Midbrain (tissue), 1 donor: Measurements from ENCODE around the gene KDELR1.

Experiments used
- DNase-seq: peaks from one replicate; lab custom pipeline; 2025; lab: John Stamatoyannopoulos, UW

Gene KDELR1

DNA sequence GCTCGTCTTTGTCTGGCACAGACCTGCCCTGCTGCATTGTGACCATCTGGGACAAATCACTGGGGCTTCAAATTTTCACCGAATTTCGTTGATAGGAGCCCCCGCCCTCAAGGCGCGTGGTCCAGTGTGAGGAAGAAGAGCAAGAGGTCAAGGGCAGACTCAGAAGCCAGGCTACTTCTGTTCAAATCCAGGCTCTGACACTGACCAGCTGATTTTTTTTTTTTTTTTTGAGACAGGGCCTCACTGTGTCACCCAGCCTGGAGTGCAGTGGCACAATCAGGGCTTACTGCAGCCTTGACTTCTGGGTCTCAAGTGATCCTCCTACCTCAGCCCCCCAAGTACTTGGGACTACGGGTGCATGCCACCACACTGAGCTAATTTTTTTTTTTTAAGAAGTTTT is 20.0 kb downstream of the KDELR1 start:
- DNase-seq = no peak

DNA sequence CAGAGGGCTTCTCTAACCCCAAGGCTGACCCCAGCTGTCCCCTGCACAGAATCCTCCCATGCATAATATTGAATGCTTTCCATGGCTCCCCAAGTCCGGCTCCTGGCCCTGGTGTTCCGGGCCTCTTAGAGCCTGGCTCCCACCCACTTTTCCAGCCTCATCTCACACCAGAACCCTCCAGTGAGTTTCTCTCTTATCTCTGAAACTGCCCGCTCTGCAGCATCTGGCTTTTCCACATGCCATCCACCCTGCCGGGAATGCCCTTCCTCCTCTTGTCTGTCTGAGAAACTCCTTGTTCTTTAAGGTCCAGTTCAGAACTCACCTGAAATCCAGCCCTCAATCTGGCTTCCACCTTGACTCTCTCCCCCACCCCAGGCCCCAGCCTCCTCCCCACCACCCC is 20.4 kb downstream of the KDELR1 start:
- DNase-seq = no peak

DNA sequence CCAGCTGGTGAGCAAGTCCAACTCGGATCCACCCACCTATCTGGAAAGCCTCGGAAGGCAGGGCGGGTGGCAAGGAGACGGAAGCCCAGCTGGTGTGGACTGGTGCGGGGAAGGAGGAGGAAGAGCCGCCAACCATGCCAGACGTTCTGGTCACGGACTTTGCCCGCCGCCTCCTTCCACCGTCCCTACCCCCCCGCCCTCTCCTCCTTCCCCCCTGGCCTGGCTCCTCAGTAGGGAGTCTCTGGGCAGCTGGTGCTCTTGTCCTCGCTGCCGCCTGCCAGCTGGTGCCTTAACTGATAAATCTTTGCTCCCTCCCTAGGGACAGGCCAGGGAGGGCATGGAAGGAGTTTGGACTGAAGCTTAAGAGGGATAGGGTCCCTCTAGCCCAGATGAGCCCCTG is 22.4 kb downstream of the KDELR1 start:
- no peak for DNase-seq

DNA sequence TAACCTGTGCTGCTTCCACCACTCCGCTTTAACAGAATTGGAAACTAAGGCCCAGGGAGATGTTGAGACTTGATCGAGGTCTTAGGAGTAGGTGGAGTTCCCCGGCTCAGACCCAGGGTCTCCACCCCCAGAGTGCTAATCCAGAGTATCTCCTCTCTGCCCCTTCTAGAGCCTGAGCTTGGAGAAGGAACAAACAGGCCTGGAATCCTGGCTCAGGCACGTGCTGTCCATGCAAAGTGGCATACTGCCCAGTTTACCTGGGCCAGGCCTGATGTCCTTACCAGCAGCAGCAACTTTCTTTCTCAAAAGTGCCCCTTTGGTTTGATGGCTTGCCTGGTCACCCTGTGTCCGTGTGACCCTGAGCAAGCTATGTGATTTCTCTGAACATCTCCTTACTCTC is 23.5 kb downstream of the KDELR1 start:
- no peak for DNase-seq

DNA sequence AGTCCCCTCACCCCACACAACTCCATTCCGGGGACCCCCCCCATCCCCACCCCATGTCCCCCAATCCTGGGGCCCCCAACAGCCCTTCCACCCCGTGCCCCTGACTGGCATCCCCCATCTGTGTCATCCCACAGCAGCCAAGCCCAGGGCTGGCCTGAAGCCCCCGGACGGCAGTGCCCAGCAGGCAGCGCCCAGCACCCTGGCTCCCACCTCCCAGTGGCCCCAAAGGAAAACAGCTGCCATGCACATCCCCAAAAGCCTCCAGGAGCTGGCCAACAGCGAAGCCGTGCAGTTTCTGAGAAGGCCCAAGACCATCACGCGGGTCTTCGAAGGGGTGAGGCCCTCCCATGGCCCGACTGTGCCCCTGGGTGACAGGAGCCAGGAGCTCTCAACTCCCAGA is 25.7 kb downstream of the KDELR1 start:
- no peak for DNase-seq

DNA sequence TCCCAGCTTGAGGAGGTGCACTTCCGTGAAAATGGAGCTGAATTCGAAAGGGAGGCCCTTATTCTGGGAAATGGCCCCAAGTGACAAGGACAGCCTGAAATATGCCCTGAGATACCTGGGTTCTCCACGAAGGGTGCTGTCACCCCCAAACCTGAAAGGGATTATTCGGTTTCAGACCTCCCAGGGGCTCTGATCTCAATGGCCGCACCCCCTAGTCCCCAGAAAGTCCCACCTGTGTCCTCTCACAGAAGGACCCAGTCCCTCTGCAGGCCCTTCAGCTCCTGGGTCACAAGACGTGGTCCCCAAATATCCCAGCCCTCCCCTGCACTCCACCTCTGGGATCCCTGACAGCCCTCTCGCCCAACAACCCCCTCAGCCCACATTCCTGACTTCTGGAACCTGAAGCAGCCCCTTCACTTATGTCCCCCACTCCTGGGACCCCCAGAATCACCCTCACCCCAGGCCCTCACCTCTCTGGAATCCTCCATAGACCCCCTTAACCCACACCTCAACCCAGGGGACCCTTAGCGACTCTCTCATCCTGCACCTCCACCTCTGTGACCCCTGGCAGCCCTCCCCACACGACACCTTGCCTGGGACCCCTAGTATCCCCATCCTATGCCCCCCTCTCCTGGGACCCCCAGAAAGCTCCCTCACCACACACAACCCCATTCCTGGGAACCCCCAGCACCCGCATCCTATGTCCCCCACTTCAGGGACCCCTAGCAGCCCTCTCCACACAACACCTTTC is 26.6 kb downstream of the KDELR1 start:
- no peak for DNase-seq

DNA sequence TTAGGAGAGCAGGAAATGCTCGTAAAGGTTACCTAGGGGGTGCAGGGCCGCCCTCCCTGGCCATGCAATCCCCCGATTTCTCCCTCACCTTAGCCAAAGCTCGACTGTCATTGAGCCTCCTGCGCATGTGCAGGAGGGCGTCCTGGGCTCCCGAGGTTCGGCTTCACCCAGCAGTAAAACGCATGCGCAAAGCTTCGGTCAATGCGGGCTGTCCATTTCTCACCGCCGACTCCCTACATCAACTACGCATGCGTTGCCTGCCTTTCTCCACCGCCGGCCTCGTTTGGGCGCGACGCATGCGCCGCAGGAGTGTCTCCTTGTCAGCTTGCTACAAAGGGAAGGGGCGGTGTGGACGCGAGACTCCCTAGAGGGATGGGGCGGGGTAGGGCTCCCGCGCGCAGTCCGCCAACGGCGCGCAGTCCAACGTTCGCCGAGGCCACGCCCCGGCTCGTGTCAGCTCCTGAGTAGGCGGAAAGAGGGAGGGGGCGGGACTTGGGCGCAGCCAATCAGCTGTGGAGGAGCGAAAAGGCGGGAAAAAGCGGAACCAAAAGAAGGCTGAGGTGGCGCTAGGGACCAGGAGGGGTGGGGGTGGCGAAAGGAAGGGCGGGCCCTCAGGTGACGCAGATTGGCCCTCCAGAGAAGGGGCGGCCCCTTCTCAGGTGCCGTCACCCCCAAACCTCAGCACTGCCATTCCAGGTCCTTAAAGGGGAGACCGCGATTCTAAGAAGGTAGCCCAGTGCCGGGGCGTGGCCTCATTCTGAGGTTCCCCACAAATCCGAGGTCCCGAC is 27.3 kb downstream of the KDELR1 start, which contains the start of the genes SYNGR4 and TMEM143:
SYNGR4 (plus strand) TSS at position 558 of the 788 bp plus-strand sequence. CDS start 1,476 bp downstream, outside the sequence.
TMEM143 (minus strand) TSS at position 131 of the 788 bp plus-strand sequence; CDS start at position 111, 20 bp downstream.
- peak; percentile 100 for DNase-seq

DNA sequence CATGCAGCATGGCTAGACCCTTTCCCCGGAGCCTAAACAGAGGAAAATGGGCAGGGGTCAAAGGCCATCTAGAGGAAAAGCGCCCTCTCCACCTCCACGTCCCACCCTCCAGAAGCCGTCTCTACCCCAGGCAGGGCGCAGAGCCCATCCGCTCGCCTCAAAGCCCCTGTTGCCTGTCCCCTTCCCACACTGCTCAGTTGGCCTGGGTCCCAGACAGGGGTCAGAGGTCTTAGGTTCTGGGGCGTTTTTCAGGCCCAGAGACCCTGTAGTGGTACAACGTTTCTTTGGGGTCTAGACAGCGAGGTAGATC is 27.9 kb downstream of the KDELR1 start:
- no peak for DNase-seq

DNA sequence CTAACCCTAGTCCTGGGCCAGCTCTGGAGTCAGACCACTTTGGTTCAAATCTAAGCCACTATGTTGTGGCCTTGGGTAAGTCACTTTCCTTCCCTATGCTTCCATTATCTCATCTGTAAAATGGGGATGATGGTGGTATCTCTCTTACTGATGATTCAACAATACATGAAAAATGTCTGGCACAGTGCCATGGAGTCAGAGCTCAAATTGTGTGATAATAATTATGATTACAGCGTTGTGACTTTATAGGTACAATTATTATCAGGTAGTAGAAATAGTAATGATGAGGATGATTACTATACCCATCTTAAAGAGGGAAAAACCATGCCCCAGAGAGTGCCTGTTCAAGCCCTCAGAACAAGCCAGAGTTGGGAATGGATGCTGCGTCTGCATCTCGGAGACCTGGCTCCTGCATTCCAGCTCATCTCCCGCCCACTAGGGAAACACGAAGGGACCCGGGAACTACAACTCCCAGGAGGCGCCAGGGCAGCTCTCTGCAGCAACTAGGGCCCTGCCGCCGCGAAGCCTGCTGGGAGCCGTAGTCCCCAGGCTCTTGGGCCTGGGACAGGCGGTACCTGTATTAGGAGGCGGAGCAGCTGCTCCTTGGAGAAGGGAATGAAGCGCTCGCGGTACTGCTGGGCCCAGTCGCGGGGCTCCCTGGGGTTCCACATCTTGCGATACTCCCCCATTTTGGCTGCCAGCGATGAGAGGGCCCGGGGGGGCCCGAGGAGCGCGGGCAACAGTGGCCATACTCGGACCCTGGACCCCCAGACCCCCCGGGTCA is 28.4 kb downstream of the KDELR1 start:
- DNase-seq = peak; percentile 93

DNA sequence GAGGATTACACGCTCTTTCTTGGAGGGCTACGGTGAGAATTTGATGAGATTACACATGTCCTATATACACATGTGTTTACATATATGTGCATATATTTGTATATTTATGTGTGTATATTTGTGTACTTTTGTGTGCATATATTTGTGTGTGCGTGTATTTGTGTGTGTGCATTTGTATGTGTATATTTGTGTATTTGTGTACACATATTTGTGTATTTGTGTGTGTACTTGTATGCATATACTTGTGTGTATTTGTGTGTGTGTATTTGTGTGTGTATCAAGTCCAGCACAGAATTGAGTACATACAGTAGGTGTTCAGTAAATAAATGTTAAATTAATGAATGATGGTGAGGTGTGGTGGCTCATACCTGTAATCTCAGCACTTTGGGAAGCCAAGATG is 29.4 kb downstream of the KDELR1 start:
- DNase-seq = no peak

DNA sequence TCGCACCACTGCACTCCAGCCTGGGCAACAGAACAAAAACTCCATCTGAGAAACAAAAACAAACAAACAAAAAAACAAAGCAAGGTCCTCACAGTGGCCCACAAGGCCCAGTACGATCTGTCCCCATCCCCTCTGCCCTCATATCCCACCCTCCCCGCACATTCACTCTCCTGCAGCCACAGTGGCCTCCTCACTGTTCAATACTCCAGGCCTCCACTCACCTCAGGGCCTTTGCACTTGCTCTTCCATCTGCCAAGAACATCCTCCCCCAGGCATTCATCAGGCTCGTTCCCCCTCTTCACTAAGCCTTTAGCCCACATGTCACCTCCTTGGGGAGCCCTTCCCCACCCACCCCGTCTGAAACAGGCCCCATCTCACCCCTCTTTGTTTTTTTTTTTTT is 32.2 kb downstream of the KDELR1 start:
- no peak for DNase-seq

DNA sequence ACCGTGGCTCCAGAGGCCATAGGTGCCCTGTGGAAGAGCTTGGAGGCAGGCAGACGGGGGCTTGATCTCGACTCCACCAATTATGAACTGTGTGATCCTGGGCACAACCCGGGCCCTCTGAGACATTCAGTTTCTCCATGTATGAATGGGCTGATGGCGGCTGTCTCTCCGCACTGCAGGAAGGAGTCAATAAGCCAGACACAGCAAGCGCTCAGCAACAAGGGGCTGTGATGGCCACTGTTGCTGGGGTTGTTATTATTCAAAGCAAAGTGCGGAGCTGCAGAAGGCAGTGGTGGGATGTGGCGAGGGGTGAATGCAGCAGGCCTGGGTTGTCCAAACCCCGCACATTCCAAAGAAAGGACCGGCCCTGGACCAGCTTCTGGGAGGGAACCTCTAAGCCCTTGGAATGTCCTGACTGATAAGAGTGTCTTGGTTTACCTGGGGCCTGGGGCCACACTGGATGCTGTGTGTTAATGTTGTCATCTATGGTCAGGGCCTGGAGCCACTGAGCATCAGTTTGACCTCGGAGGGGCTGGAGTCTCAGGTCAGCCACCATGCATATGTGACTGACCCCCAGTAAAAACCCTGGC is 35.9 kb downstream of the KDELR1 start:
- DNase-seq = no peak

DNA sequence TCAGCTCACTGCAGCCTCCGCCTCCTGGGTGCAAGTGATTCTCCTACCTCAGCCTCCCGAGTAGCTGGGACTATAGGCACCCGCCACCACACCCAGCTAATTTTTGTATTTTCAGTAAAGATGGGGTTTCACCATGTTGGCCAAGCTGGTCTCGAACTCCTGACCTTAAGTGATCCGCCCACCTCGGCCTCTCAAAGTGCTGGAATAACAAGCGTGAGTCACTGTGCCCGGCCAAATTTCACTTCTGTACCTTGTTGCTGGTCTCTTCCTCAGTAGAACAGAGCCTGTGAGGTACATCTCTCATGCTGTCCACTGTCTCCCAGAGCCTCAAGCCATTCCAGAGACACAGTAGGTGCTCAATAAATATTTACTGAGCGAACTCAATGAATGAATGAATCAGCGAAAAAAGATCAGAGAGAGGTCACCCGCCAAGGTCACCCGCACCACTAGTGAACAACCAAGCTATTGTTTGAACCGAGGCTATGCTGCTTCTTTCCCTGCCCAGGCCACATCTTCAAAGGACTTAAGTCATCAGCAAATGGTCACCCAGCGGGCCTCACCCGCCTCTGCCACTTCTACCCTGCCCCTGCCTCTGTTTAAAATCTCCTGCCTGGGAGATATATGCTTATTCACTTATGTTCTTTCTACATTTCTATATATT is 36.9 kb downstream of the KDELR1 start:
- DNase-seq = no peak

DNA sequence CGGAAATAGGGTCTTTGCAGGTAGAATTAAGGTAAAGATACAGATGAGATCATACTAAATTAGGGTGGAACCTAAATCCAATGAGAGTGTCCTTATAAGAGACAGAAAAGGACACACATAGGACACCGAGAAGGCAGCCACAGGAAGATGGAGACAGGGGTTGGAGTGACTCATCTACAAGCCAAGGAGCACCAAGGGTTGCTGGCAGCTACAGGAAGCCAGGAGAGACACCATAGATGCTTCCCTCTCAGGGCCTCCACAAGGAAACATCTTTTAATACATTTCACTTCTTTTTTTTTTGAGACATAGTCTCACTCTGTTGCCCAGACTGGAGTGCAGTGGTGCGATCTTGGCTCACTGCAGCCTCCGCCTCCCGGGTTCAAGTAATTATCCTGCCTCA is 37.7 kb downstream of the KDELR1 start:
- DNase-seq = no peak

DNA sequence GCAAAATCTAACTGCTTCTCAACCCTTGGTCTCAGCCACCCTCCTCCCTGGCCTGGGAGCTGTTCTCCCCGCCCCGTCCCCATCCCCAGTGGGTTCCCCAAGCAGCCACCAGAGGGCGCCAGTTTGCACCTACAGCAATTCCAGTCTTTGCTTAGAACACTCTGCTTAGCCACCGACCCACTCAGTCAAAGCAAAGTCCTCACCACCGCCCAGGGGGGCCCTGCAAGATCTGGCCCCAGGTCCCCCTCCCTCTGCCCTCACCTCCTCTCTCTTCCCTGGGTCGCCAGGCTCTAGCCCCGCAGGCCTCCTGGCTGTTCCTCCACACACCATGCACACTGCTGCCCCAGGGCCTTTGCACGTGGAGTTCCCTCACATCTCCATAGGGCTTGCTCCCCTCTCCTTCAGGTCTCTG is 40.0 kb downstream of the KDELR1 start:
- DNase-seq = peak; percentile 49

DNA sequence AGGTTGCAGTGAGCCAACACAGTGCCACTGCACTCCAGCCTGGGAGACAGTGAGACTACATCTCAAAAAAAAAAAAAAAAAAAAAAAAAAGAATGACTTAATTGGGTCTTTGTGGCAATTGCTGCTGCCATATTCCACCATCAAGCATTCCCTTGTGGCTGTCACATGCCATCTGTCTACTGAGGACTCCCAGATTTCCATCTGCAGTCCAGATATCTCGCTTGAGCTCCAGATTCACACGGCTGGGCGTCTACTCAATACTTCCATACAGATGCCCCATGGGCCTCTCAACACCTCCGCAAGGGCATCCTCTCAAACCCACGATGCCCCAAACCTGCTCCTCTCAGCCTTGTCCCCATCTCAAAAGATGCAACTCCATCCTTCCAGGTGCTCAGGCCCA is 40.5 kb downstream of the KDELR1 start:
- no peak for DNase-seq

DNA sequence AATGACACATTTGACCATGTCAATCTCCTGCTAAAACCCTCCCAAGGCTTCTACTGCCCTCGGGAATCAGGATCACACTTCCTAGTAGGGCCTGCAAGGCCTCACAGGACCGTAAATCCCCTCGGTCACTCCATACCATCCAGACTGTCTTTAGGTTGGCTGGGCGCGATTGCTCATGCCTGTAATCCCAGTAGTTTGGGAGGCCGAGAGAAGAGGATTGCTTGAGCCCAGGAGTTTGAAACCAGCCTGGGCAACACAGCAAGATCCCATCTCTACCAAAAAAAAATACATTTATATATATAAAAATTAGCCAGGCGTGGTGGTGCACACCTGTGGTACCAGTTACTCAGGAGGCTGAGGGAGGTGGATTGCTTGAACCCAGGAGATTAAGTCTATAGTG is 42.6 kb downstream of the KDELR1 start:
- no peak for DNase-seq

DNA sequence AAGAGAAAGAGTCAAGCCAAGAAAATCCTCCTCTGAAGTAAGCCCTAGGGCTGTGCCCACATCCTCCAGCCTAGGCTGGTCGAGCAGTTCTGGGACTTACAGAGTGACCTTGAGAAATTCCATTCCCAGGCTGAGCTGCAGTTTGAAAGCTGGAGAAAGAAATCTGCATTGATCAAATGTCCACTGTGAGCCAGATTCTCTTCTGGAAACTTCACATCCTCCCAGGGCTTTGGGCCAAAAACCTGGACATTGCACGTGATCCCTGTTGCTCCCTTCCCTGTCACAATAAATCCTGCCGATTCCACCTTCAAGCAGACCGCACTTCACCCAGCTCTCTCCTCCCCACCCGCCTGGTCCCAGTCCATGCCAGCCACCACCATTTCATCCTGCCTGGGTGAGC is 43.3 kb downstream of the KDELR1 start:
- no peak for DNase-seq

DNA sequence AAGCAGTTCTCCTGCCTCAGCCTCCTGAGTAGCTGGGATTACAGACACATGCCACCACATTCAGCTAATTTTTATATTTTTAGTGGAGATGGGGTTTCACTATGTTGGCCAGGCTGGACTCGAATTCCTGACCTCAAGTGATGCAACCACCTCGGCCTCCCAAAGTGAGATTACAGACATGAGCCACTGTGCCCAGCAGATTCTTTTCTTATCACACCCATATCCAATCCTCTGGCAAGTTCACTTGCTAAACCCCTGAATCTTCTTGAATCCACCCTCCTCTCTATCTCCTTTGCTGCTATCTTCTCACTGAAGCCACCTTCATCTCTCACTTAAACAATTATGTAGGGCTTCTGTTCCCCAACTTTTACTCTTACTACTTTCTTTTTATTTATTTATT is 45.2 kb downstream of the KDELR1 start:
- no peak for DNase-seq

DNA sequence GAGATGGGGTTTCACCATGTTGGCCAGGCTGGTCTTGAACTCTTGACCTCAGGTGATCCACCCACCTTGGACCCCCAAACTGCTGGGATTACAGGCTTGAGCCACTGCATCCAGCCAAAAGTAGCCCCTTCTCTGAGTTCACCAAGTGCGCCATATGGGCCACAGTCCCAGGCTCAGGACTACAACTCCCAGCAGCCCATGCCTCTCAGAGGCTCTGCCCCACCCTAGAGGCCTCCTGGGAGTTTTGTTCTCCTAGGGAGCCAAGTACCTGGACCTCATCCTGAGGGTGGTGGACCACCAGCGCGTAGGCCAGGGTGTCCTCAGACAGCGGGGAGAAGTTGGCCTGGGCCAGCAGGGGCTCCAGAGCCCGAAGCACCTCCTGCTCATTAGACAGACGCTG is 46.5 kb downstream of the KDELR1 start:
- no peak for DNase-seq

DNA sequence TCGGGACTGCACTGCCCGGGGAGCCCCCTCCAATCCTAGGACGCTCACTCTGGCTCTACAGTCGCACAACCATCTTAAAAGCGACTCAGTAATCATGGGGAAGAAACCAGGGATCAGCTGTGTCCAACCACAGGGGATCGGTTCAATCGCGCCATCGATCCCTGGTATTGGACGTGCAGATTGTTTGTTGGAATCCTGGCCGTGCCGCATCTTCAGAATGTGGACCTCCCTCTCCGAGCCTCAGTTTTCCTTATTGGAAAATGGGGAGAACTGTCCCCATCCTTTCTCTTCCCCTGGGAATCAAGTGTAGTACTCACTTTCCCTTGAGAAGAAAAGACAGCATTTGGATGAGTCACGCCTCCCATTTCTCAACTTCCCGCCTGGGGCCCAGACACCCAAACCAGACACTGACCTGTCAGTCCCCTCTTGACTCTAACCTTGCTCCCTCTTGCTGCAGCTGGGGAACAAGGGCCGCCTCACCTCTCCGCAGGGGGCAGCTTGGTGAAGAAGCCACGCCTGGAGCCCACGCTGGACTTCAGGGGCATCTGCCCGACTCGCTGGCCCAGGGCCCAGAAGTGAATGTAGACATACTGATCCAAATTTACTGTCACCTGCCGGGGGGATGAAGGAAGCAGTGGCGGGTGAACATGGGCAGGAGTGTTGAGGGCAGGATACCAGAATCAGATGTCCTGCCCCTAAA is 48.4 kb downstream of the KDELR1 start:
- DNase-seq = no peak
